ENCODE results near the gene SIPA1L3. TPM values are rescaled to one million over a fixed set of nuclear protein-coding genes. Genes with fewer than 3 reads are reported as not detected.
A peak's percentile ranks its signal among the peaks of the same experiment; 100 is the strongest.

Gene SIPA1L3
- total and polyA plus RNA-seq, 9 of the 15 experiments (the other 6 are each of a cell fraction or from before 2014, with no cell fraction given): 0.01 to 6.1 (median 2.5) TPM

DNA sequence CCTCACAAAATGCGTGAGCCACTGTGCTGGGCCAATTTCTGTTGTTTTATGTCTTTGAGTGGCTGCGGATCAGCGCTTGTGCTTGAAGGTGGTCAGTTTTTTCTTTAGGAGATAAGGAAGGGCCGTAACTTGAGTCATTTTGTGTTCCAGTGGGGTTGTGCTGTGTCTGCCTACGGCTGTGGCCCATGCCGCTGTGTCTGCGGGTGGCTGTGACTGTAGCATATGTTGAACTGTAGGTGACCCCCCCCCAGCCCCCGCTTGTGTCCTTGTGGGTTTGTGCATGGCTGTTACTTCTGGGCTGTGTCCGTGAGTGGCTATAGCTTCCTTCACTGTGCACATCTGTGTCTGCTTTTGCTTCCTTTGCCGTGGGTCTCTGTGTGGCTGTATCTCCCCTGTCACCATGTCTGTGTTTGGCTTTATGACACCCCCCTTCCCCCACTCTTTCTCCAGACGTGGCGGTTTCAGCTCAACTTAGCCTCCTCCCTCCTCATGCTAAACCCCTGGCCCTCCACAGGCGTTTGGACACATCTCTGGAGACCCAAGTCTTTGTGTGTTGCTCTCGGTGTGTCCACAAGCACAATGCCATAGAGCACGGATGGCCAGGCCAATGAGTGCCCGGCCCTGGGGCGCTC is 348.5 kb downstream of the SIPA1L3 start (continued):
- no peak for TF ChIP-seq BHLHE40 (IDR thresholded peaks at IDR 0.05; ENCODE audit: low read length)
- TF ChIP-seq STAT5A (IDR thresholded peaks at IDR 0.05; ENCODE audit: borderline replicate concordance, low read length): no peak
- TF ChIP-seq TBL1XR1 (IDR thresholded peaks at IDR 0.05; ENCODE audit: low read length in 2 of 2): no peak
- no peak for TF ChIP-seq NUFIP1 (IDR thresholded peaks at IDR 0.05; ENCODE audit: partially characterized antibody)
- no peak for TF ChIP-seq MAFK (IDR thresholded peaks at IDR 0.05; ENCODE audit: low read length)
- TF ChIP-seq, protein P1, sequence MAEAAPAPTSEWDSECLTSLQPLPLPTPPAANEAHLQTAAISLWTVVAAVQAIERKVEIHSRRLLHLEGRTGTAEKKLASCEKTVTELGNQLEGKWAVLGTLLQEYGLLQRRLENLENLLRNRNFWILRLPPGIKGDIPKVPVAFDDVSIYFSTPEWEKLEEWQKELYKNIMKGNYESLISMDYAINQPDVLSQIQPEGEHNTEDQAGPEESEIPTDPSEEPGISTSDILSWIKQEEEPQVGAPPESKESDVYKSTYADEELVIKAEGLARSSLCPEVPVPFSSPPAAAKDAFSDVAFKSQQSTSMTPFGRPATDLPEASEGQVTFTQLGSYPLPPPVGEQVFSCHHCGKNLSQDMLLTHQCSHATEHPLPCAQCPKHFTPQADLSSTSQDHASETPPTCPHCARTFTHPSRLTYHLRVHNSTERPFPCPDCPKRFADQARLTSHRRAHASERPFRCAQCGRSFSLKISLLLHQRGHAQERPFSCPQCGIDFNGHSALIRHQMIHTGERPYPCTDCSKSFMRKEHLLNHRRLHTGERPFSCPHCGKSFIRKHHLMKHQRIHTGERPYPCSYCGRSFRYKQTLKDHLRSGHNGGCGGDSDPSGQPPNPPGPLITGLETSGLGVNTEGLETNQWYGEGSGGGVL (CRISPR knock-in tag; IDR thresholded peaks at IDR 0.05): no peak
- no peak for TF ChIP-seq ZNF830 (CRISPR knock-in tag; IDR thresholded peaks at IDR 0.05)
- no peak for TF ChIP-seq ZNF551 (CRISPR knock-in tag; IDR thresholded peaks at IDR 0.05)
- no peak for TF ChIP-seq ZNF143 (CRISPR knock-in tag; IDR thresholded peaks at IDR 0.05)
- 0 out of 2 replicates have a peak, but pooled peaks have one; percentile 3 for TF ChIP-seq CBX1 (IDR thresholded peaks at IDR 0.05; ENCODE audit: low read depth)
- no peak for TF ChIP-seq ZSCAN32 (CRISPR knock-in tag; IDR thresholded peaks at IDR 0.05)
- TF ChIP-seq, protein P2, sequence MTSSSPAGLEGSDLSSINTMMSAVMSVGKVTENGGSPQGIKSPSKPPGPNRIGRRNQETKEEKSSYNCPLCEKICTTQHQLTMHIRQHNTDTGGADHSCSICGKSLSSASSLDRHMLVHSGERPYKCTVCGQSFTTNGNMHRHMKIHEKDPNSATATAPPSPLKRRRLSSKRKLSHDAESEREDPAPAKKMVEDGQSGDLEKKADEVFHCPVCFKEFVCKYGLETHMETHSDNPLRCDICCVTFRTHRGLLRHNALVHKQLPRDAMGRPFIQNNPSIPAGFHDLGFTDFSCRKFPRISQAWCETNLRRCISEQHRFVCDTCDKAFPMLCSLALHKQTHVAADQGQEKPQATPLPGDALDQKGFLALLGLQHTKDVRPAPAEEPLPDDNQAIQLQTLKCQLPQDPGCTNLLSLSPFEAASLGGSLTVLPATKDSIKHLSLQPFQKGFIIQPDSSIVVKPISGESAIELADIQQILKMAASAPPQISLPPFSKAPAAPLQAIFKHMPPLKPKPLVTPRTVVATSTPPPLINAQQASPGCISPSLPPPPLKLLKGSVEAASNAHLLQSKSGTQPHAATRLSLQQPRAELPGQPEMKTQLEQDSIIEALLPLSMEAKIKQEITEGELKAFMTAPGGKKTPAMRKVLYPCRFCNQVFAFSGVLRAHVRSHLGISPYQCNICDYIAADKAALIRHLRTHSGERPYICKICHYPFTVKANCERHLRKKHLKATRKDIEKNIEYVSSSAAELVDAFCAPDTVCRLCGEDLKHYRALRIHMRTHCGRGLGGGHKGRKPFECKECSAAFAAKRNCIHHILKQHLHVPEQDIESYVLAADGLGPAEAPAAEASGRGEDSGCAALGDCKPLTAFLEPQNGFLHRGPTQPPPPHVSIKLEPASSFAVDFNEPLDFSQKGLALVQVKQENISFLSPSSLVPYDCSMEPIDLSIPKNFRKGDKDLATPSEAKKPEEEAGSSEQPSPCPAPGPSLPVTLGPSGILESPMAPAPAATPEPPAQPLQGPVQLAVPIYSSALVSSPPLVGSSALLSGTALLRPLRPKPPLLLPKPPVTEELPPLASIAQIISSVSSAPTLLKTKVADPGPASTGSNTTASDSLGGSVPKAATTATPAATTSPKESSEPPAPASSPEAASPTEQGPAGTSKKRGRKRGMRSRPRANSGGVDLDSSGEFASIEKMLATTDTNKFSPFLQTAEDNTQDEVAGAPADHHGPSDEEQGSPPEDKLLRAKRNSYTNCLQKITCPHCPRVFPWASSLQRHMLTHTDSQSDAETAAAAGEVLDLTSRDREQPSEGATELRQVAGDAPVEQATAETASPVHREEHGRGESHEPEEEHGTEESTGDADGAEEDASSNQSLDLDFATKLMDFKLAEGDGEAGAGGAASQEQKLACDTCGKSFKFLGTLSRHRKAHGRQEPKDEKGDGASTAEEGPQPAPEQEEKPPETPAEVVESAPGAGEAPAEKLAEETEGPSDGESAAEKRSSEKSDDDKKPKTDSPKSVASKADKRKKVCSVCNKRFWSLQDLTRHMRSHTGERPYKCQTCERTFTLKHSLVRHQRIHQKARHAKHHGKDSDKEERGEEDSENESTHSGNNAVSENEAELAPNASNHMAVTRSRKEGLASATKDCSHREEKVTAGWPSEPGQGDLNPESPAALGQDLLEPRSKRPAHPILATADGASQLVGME (CRISPR knock-in tag; IDR thresholded peaks at IDR 0.05): no peak
- TF ChIP-seq ZNF717 (CRISPR knock-in tag; IDR thresholded peaks at IDR 0.05): no peak
- no peak for TF ChIP-seq HOXB6 (CRISPR knock-in tag; IDR thresholded peaks at IDR 0.05; ENCODE audit: borderline replicate concordance)
- TF ChIP-seq JUN (IDR thresholded peaks at IDR 0.05; ENCODE audit: borderline replicate concordance, low read depth, low read length): no peak
- TF ChIP-seq JUN (CRISPR knock-in tag; IDR thresholded peaks at IDR 0.05; ENCODE audit: borderline replicate concordance): no peak
- no peak for TF ChIP-seq ZNF263 (CRISPR knock-in tag; IDR thresholded peaks at IDR 0.05; ENCODE audit: borderline replicate concordance)
- TF ChIP-seq ETV5 (CRISPR knock-in tag; IDR thresholded peaks at IDR 0.05; ENCODE audit: low read depth): no peak
- no peak for TF ChIP-seq CBX2 (IDR thresholded peaks at IDR 0.05; ENCODE audit: insufficient read depth, low read length, poor library complexity, severe bottlenecking)
- no peak for TF ChIP-seq ZNF584 (CRISPR knock-in tag; IDR thresholded peaks at IDR 0.05; ENCODE audit: low read depth)
- no peak for TF ChIP-seq KLF13 (tag; IDR thresholded peaks at IDR 0.05; ENCODE audit: borderline replicate concordance, low read depth)
- TF ChIP-seq MCM7 (IDR thresholded peaks at IDR 0.05): no peak
- no peak for TF ChIP-seq POLR2H (tag; IDR thresholded peaks at IDR 0.05; ENCODE audit: low read depth)

Data from K562 (cell line).